GM21723 (cell line): ENCODE results near the gene CCDC91.
"Not testable (repeated sequence)": the region's sequence is repeated elsewhere in the genome, so short reads cannot be mapped to it uniquely, and the experiment has no call there.

Experiments used
- ATAC-seq: cut with Tn5 transposase; IDR thresholded peaks from one replicate; pipeline ENCODE4 v1.9.1; 2021; ENCODE audit warnings: mild to moderate bottlenecking, moderate library complexity; ENCODE audit not compliant: unreplicated experiment

Gene CCDC91

DNA sequence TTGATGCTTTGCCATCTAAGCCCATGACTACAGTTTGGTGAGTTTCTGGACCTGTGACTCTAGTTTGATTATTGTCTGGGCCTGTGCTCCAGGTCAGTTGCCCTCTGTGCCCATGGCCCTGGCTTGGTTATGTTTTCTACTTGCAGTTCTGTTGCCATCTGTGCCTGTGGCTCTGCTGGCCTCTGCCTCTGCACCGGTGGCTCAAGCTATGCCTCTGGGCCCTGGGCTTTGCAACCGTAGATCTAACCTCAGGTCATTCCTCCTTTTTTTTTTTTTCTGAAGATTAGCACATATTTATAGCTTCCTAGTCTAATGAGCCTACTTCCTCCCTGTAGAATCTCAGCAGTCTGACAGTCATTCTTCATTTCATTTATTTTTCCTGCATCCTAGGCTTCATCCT lies 161.2 kb downstream of the CCDC91 start:
- no peak for ATAC-seq

- no peak for ATAC-seq
These were observed 164.9 kb downstream of the CCDC91 start for GRCh38 chr12:28355161-28355560.

DNA sequence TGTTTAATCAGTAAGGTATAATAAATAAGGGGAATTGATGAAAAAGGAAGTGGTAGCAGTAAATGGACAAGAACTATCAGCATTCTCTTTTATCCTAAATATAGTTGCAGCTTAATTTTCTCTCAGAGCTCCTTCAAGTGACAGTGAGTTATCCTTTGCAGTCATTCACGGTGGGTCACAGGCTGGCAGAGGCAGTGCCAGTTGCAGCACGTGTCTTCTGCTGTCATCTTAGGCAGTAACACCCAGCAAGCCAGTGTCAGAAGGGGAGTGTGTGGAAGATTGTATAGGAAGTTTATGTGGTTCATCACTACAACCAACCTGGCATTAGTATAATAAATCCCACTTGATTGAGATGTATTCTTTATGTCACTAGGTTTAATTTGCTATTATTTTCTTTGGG lies 170.0 kb downstream of the CCDC91 start:
- ATAC-seq, result no peak

DNA sequence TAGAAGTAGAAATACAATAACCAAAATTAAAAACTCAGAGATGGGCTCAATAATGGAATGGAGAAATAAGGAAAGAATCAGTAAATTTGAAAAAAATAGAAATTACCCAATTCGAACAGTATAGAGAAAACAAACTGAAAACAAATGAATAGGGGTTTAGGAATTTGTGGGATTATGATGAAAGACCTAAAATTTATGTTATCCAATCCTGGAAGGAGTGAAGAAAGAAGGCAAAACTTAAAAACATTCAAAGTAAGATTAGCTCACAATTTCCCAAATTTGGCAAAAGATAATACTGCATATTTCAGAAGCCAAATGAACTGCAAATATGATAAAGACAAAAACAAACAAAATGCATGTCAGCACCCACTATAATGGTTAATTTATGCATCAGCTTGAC lies 177.1 kb downstream of the CCDC91 start:
- no peak for ATAC-seq

- no peak for ATAC-seq
These were observed 177.7 kb downstream of the CCDC91 start for GRCh38 chr12:28367993-28368392.

GRCh38 chr12:28369483-28369882 lies 179.2 kb downstream of the CCDC91 start:
- ATAC-seq, result no peak

- ATAC-seq, result no peak
These were observed 184.3 kb downstream of the CCDC91 start for GRCh38 chr12:28374556-28374955.

DNA sequence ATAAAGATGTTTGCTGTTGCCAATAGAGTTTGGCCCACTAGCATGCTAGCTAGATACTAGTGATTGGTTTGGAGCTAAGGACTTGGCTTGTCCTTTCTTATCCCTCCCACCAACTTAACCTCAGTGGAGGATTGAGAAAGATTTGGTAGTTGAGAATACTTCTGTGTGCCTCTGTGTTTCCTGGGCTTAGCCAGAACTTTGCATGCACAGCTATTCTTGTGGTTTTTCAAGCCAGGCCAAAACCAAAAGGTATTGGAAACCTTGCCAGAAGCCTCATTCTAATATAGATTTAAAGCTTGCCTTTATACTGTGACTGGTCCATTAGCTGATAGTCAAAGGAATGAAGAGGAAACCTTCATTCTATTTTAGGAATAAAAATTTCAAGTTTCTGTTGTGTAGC lies 188.5 kb downstream of the CCDC91 start:
- ATAC-seq, result no peak

DNA sequence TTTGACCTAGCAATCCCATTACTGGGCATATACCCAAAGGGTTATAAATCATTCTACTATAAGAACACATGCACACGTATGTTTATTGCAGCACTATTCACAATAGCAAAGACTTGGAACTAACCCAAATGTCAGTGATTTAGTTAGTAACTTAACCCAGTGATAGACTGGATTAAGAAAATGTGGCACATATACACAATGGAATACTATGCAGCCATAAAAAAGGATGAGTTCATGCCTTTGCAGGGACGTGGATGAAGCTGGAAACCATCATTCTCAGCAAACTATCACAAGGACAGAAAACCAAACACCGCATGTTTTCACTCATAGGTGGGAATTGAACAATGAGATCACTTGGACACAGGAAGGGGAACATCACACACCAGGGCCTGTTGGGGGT lies 189.5 kb downstream of the CCDC91 start:
- not testable (repeated sequence) for ATAC-seq

GRCh38 chr12:28383368-28383767 lies 193.1 kb downstream of the CCDC91 start:
- ATAC-seq, result no peak

GRCh38 chr12:28388879-28389278 lies 198.6 kb downstream of the CCDC91 start:
- ATAC-seq, result no peak

DNA sequence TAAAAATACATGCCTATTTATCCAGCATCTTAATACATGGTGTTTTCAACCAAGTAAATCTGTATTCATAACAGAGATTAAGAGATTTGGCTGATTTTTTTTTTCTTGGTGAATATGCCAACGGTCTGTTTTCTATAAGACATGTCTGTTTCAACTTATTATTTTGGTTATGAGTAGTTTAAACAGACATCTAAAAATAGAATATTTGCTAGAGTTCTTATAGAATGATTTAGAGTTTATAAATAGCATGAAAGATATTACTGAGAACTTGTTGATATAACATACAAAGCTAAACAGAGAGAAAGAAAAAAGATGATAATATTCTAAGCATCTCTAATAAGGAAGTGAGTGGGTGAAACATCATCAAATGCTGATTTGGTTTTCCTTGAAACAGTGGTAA lies 199.9 kb downstream of the CCDC91 start:
- no peak for ATAC-seq

GRCh38 chr12:28390761-28391385 lies 200.6 kb downstream of the CCDC91 start:
- no peak for ATAC-seq

DNA sequence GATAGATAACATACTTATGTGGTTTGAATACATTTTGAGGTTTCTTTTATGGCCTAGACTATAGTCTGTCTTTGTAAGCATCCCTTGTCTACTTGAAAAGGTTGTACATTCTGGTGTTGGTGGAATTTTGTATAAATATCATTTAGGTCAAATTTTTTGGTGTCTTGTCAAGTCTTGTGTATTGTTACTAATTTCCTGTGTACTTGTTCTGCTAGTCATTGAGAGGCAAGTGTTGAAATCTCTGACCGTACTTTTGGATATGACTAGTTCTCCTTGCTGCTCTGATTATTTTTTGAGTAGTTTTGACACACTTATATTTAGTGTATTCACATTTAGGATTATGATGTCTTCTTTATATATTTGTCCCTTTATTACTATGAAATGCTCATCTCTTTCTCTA lies 219.6 kb downstream of the CCDC91 start:
- no peak for ATAC-seq

DNA sequence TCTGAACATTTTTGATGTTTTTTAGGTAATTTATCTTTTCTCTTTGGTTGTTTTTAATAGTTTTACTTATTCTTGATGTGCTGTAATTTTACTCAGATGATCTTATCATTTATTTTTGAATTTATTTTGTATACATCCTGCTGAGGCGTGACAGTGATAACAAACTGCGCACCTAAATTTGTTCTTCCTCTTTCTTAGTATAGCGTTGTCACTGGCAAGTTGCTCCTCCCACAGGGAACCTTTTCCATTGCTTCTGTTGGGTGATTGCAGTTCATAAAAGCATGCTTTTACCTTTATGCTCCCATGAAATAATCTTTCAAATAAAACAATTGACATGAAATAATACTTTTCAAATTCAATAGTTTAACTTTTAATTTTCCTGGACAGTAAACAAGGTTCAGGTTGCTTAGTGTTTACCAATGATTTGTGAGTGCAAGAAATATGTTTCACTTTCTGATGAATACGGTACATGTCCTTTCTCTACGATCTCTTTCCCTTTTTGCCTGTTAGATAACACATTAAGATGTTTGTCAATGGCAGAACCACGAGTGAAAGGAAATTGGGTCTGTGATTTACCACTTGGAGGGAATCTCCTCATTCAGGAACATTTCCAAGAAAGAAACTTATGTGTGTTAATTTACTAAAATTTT lies 223.3 kb downstream of the CCDC91 start:
- ATAC-seq, result no peak

DNA sequence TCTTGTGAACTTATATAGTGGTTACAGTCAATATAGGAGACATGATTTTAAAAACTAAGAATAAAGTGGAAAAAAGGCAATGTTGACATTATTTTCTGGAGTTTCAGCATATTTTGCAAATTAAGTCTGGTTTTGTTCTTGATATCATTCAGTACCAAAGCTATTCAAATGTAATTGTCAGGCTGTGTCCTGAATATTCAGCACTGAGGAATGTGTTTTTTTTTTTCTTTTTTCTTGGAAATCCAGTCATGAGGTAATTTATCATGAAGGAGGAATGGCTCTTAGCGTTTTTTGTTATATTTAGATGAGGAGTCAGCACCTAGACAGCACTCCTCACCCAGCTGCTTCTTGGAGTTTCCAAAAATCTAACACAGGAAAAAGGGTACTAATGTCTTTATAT lies 225.5 kb downstream of the CCDC91 start:
- no peak for ATAC-seq

DNA sequence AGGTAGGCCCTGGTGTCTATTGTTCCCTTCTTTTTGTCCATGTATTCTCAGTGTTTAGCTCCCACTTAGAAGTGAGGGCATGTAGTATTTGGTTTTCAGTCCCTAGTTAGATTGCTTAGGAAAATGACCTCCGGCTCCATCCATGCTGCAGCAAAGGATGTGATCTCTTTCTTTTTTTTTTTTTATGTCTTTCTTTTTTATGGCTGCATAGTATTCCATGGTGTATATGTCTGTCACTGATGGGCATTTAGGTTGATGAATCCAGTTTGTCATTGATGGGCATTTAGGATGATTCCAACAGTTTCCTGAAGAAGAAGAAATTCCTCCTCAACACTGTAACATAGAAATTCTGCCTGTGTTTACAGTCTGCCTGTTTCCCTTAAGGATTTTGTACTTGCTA lies 231.1 kb downstream of the CCDC91 start:
- no peak for ATAC-seq

GRCh38 chr12:28424965-28425364 lies 234.7 kb downstream of the CCDC91 start:
- ATAC-seq, result no peak

GRCh38 chr12:28425526-28425925 lies 235.3 kb downstream of the CCDC91 start:
- no peak for ATAC-seq

GRCh38 chr12:28427046-28427445 lies 236.8 kb downstream of the CCDC91 start:
- ATAC-seq, result no peak

DNA sequence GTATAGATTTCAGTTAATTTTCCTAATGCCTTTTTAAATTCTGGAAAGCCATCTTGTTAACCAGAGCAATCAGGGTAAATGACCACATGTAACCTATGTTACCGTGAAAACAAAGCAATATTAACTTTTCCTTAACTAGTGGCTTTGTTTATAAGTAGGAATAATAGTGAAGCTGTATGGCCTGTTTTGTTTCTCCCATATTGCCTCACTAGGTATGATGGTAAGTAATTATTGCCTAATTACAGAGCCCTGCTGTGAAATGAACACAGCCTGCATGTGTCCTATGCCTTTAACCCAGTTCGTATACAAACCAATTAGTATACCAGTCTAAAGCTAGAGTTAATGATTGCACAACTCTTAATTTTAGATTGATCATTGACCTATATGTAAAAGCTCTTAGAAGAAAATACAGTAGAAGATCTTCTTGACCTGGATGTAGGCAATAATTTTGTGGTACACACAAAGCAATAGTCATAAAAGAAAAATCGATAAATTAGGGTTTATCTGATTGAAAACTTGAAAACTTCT lies 249.9 kb downstream of the CCDC91 start:
- ATAC-seq, result no peak

- no peak for ATAC-seq
These were observed 251.8 kb downstream of the CCDC91 start for GRCh38 chr12:28442101-28442500.

DNA sequence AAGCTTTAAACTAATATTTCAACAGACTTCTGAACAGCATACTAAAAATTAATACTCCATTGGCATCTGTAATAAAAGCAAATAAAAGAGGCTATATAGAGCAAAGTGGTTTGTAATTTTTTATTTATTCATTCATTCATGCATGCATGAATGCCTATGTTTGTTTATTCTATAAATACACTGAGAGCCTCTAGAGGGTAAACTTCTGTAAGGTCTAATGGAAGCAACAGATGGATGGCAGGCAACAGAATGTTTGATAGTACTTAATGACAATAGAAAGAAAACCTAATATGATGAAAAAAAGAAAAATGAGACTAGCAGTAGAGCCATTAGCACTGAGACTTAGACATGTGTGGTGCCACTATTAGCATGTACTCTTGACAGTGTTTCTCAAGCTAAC lies 253.1 kb downstream of the CCDC91 start:
- ATAC-seq, result no peak
